ENCODE measurements around the gene UTS2R.

Gene UTS2R

DNA sequence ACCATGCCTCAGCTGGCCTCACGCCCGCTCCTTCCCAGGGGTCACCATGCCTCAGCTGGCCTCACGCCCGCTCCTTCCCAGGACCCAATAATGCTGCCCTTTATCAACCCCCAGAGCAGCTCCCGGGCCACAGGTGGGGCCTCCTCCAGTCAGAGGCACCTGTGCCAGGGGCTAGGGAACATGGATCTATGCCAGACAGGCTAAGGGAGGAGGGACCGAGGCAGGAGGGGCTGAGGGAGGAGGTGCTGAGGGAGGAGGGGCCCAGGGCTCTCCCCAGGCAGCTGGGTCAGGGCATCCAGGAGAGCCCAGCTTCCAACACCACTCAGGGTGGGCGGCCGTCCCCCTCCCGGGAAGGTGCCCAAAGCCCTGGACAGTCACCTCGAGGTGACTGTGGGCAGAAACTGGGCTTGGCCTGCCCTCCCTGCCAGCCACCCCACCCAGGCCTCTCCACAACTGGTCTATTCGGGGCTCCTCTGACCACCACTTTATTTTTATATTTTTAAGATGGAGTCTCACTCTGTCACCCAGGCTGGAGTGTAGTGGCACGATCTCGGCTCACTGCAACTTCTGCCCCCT lies 19.4 kb downstream of the UTS2R start:
- DNase-seq = no peak

DNA sequence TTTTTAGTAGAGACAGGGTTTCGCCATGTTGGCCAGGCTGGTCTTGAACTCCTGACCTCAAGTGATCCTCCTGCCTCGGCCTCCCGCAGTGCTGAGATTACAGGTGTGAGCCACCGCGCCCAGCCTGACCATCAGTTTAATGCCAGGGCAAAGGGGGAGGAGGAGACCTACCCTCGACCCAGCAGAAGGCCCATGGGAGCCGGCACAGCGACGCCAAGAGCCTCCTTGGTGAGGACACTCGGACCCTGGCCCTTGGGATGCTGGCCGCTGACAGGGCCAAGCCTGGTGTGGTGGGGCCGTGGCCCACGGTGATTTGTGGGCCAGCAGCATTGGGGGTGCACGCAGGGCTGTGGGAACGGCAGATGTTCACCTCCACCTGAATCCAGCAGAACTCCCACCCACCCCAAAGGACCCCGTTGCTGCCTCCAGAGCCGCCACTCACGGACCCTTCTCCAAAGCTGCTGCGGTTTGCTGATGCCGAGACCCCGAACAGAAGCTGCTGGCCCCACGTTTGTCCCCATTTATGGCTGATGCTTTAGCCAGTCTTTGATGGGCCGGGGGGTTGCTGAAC lies 20.0 kb downstream of the UTS2R start:
- DNase-seq = no peak

DNA sequence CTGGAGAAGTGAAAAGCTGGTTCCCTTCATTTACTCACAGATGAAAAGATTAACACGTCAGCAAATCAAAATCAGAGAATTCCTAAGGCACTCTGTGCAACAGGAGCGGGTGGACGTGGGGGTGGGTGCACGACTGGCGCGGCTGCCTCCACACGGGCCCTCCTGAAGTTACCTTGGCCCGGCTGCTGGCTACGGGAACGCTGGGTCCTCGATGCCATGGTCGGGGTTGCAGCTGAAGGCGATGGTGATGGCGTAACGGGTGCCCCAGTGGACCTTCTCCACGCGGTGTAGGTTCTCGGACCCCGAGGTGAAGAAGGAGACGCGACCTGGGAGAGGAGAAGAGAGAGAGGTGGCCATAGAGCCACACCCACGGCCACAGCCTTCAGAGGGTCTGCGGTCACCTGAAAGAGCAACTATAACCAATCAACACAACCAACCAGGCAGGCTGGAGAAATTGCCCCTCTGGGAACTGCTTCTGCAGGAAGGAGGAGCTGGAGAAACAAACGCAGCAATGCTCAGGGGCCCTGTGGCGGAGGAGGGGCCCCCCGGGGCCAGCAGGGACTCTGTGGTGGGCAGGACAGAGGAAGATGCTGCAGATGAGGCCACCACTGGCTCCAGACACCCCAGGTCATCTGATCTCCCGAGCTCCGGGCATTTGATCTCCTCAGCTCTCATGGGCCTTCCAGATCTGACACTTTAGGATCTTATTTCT lies 20.8 kb downstream of the UTS2R start:
- no peak for DNase-seq

DNA sequence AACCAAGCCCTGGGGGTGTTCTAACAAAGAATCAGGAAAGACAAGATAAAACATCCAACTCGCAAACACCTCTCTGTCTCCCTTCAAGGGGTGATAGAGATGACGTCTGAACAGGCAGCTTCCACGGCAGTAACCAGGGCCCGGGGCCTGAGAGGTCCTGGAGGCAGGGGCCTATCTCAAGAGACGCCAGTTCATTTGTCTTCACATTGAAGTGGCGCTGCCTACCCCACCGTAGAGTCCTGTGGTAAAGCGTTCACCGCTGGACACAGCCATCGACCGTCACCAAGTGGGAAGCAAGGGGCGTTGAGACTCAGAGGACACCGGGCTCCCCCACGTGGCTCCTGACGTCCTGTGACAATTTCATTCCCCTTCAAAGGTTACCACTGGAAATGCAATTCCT lies 21.4 kb downstream of the UTS2R start:
- DNase-seq = no peak

DNA sequence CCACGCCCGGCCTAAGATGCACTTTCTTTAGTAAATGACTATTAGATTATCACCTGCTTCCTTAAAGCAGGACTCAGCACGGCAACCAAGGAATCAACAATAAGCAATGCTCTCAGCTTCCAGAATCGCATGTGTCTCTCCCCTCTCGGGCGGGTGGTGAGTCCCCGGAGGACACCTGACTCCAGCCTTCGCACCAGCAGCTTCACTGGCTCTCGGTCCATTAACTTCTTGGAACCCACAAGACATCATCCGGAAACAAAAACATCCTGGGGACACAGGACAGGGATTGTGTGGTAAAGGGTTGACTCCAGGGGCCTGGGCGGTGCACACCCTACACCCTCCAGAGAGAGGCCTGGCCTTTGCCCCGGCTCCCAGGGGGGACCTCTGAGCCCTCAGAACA lies 22.7 kb downstream of the UTS2R start:
- DNase-seq = no peak

DNA sequence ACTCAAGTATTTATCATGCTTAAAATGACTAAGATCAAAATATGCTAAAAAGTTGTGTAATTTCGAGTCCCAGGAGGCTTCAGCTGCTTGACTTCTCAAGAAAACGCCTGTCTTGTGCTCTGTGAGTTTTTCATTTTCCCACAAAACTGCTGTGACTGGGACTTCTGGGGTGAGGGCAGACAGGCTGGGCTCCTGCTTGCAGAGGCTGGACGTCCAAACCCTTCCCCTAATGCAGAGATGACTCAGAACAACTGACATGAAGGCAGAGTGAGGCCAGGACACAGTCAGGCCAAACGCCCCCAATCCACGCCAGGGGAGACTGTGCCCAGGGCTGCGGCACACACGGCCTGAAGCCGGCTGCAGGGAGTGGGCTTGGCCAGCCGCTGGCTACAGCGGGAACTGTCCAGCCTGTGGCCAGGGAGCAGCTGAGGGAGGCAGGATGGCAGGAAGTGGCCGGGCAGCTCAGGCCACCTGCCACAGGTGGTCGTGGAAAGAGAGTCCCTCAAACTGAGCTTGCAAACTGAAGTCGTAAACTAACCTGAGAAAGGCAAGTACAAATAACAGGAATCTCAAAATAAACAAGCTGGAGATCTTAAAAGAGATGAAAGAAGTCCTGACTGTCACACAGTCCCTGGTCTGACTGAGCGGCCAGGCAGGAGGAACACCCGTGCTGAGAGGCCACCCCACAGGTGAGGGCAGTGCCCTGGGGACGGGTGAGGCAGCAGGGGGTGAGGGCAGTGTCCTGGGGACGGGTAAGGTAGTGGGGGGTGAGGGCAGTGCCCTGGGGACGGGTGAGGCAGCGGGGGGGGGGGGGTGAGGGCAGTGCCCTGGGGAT lies 25.3 kb downstream of the UTS2R start:
- DNase-seq = peak; percentile 97

DNA sequence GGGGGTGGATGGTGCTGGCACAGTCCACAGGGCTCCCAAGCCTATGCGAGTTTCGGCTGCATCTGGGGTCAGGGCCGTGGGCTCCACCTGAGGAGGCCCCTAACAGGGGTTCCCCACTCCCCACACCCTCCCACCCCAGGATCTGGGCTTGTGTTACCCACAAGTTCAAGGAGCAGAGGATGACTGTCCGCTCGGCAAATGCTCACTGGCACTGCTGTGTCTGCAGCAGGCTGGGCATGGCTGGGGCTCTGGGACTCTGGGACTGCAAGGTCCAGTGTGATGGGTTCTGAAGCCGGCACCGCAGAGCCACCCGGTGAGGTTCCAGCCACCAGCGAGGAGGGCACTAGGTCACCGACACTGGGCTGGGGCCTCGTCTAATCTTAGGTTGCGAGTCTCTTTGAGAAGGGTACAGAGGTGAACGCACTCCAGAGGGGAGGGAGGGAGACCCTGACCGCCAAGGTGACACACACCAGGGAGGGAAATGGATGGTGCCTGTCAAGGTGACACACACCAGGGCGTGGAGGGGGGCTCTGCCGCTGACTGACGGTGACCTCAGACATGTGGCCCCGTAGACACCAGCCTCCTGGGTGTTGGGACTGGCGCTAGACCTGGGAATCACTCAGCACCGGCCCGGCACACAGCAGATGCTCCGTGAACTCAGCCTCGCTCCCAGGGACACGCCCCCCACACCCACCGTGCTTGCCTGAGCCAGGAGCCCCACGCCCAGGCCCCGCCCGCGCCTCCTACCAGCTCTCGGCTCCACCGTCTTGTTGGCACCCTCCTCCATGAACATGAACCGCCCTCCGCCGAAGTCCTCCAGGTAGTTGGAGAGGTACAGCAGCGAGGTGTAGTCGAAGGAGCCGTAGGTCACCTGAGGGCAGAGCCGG lies 26.1 kb downstream of the UTS2R start:
- DNase-seq = no peak

DNA sequence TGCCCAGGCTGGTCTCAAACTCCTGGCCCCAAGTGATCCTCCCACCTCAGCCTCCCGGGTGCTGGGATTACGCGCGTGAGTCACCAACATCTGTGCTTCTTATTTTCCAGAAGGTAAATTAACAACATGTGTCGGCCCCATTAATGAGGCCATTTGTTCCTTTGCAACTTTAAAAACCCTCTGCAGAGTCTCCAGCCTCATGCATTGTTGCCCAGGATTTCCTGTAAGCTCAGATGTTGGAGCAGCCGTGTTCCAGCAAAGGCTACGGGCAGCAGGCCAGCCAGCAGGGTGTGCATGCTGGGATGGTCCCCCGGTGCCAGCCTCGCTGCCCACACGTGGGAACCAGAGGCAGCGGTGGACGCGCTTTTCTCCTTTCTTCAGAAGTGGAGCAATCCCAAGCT lies 27.5 kb downstream of the UTS2R start:
- peak; percentile 92 for DNase-seq

DNA sequence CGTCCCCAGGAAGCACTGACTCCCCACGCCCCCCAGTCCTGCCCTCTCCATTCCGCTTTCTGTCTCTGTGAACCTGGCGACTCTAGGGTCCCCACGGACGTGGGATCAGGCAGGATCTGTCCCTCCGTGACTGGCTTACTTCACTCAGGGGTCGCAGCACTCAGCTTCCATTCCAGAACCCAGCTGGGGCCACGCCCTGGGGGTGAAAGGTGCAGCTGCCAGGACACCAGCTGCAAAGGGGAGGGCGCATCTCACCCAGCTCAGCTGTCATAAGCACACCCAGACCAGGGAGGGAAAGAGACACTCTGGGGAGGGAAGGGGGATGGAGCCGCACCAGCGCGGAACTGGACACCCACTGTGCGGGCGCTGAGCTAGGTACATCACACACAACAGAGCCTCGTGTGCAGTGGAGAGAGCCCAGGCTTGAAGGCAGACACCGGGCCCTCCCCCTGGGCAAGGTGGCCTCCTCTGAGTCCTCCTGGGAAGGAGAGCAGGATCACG lies 28.1 kb downstream of the UTS2R start:
- no peak for DNase-seq

DNA sequence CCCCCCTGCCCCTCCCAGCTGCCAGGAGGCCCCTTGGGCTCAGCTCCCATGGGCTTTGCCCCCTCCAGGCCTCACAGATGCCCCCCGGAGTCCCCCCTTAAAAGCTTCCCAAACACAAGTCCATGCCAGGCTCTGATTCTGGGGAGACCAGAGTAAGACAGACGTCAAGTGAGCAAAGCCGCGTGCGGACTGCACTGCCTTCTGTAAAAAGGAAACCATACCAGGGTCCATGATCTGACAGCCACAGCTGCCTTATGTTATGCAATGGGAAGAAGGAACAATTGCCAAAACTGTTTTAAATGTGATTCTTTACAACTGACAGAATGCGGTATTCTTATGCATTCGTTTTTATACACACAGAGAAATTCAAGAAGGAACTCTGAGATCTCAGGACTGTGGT lies 28.6 kb downstream of the UTS2R start:
- peak; percentile 30 for DNase-seq

DNA sequence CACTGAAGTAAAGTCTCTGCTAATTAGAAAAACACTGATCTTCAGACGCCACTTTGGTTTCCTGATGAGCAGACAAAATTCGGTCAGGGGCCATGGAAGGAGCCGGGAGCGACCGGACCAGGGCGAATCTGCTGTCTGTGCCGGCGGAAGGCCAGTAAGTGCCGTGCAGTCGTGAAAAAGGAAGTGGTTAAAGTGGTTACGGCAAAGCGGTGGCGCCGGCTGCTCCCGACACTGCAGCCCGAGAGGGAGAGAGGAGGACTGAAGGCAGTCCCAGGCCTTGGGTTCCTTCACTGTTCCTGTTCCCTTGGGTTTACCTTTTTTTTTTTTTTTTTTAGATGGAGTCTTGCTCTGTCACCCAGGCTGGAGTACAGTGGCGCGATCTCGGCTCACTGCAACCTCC lies 29.3 kb downstream of the UTS2R start:
- peak; percentile 58 for DNase-seq

DNA sequence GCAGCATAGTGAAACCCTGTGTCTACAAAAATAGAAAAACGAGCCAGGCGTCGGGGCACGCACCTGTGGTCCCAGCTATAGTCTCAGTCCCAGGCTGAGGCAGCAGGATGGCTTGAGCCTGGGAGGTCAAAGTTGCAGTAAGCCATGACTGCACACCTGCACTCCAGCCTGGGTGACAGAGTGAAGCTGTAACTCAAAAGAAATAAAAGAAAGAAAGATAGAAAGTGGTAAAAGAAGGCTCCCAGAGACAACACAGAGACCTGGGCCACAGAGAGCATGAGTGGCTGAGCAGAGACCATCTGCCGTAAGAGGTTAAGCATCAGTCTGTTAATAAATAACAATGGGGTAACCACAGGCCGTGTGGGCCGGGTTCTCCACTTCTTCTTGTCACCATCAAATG lies 31.3 kb downstream of the UTS2R start:
- DNase-seq = no peak

DNA sequence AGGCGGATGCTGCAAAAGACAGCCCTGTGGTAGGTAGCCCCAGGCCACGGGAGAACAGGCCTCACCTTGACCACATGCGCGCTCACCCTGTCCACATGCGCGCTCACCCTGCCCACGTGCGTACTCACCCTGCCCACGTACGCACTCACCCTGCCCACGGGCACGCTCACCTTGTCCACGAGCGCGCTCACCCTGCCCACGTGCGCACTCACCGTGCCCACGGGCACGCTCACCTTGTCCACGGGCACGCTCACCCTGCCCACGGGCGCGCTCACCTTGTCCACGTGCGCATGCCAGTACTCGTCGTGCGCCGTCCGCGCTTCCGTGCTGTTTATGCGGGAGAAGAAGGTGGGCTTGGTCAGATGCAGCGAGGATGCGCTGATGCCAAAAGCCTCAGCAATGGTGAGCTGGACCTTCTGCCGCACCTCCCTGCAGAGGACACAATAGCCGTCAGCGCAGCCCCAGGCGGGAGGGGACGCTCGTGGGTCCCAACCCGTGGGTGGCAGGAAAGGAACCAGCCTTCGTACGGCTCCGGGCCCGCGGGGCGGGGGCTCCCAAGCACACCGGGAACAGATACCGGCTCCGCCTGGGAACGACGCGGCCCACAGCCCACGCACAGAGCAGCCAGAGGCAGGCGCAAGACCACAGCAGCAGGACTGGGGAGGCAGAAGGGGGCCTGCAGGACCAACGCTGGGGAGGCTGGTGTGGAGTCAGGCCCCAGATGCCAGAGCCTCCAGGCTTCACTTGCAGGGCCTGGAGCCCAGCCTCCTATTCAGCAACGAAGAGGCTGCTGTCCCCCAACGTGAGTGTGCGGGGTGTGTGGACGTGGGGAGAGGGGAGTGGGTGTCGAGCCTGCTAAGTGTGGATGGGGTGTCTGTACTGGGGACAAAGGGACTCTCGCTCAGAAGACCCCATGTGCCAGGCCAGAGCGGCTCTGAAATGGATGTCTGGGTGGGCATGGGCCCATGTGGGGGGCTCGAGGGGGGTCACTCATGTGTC lies 32.4 kb downstream of the UTS2R start:
- no peak for DNase-seq

DNA sequence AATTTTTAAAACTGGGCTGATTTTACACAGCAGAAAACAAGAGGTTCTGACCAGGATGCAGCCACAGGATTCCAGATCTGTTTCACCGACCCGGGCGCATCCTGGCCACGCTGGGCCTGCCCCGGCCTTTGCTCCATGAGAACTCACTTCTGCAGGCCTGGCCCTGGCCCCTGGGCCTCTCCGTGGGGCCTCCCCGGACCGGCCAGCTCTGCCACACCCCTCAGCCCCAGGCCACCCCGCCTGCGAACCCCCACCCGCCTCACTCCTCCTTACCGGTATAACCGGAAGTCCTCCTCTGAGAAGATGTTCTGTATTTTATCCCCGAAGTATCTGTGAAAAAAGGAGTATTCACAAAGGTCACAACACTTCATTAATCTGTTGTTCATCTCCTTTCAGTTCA lies 33.5 kb downstream of the UTS2R start:
- no peak for DNase-seq

DNA sequence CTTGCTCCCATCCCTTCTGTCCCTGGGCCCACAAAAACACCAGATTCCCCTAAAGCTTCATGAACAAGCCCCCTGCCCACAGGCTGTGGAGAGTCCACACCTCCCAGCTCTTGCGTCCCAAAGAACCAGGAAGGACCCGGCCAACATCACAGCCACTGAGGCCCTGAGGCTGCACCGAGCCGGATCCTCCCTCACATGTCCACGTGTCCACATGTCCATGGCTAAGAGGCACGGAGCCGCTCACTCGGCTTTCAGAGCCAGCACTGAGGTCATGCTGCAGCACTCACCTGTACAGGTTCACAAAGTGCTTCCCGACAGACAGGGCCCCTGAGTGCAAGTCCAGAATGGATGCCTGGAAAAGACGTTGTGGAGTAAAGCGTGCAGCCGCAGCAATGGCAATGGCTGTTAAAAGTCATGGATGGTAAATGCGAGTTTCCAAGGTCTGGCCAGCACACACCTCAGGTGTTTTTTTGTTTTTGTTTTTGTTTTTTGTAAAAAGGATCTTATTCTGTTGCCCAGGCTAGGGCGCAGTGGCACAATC lies 34.6 kb downstream of the UTS2R start:
- DNase-seq = no peak

DNA sequence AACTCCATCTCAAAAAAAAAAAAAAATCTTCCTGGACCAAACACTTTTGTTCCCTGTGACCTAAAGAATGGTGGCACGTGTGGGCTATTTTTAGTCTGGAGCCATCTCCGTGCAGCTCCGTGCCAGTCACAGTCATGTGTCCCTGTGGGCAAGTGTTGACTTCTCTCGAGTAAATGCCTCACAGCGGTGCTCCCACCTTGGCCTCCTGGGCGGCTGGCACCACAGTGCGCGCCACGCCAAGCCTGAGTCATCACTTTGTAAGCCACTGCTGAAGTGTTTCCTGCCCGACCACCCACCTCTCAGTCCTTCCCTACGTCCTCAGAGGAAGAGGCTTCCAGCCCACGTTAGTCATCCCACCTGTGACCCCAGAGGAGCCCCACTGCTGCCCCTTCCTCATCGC lies 35.7 kb downstream of the UTS2R start:
- DNase-seq = no peak

DNA sequence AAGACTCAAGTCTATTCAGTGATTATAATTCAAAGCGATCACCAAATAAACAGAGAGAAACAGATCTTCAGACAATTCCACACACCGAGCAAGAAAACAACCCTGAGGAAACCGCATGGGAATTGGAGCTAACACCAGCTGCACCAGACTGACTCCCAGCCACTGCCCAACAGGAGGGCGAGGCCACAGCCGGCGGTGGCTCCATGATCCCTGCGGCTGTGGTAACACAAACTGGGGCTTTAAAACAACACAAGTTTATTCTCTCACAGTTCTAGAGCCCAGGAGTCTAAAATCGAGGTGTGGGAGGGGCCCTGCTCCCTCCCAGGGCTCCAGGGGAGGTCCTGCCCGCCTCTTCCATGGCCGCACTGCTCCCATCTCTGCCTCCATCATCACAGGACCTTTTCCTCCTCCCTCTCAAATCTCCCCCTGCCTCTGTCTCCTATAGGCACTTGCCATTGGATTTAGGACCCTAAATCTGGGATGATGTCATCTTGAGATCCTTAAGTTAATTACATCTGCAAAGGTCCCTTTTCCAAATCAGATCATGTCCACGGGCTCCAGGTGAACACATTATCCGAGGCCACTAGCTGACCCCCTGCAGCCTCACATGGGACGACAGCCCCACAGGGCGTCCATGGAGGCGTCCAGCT lies 36.8 kb downstream of the UTS2R start:
- DNase-seq = no peak

DNA sequence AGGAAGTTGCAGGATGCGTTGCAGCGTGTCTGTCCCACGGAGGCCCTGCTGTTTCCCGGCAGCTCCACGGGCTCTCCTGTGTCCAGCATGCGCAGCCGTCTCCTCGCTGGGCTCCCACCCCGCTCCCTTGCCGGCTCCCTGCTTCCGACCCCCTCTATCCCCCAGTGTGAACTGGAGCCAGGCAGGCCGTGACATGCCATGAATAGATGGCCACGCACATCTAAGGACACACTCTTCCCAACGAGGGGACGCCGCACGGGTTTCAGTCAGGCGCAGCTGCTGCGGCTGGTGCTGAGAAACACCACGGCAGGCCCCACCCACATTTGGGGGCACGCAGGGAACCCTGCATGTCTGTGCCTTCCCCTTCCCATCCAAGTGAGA lies 37.4 kb downstream of the UTS2R start:
- DNase-seq = no peak

DNA sequence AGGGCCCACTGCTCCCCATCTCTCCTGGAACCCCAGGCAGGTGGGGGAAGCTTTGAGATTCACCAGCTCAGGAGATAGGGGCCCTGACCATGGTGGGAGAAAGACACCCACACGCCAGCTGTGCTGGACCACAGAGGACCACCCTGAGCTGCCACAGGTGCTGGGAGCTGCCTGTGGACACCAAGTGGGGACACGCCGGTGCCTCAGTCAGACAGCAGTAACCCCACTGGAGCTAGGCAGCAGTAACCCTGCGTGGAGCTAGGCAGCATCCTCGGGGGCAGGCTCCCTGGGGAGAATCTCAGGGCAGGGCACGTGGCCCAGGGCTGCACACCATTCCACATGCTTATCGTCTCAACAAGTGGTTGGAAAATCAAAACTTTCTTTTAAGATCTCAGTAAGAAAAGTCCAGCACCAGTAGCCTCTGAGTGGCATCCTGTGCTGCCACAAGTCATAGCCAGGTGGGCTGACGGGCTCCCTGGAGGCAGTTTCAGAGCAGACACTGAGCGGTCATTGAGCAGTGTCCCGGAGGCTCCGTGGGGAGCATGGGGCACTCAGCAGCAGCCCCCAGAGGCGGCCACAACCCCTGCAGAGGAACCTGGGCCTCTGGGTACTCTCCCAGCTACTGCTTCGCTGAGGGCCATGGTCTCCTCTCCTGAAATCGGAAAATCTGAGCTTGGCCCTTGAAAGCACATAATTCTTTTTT lies 38.6 kb downstream of the UTS2R start:
- DNase-seq = no peak

All from fibroblast of skin of right biceps (primary cell).